ENCODE data around the gene ARMC2.
A peak's percentile ranks its signal among the peaks of the same experiment; 100 is the strongest.

ARMC2 gene

DNA sequence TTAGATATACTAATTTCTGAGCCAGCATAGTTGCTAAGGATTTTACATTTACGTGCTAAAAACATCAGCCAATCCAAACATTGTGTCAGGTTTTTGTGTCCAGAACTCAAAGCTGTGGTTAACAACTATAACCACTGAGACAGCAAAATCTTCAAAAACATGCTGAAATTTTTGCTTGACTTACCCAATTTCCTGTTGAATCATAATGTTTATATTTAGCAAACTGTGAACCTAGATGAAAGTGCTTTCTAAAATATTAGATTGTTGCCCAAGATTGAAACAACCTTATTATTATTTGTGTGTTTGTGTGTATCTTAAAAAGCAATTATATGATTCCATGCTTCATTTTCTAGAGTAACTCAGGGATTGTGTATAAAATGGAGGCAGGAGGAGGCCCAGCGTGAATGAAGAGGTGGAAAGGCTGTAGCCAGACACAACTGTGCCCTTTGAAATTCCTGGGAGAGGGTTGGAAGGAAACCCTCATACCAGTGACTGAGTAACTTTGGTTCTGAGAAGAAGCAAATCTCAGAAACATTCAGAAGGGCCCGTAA lies 48.0 kb downstream of the ARMC2 start:
- no peak overlapping the region for H3K4me3 ChIP-seq (ENCODE audit: insufficient read length, low read depth)
- no peaks in the 10 kb centered on the region for H3K9me3 ChIP-seq (ENCODE audit: insufficient read depth, low read length)
- DNase-seq (ENCODE audit: low read depth, low spot score) = no peak
- no peaks in the 10 kb centered on the region for H3K27me3 ChIP-seq (ENCODE audit: insufficient read depth, insufficient read length)
- TF ChIP-seq ZNF274 (IDR thresholded peaks at IDR 0.05; ENCODE audit: low read depth, low read length) (no peak), SUZ12 (IDR thresholded peaks at IDR 0.05; ENCODE audit: extremely low read depth, insufficient read depth, insufficient read length) (no peak), YY1 (IDR thresholded peaks at IDR 0.05; ENCODE audit: insufficient read depth, insufficient read length) (no peak)
- H3K4me1 ChIP-seq (ENCODE audit: insufficient read depth, insufficient read length) = no peaks in the 10 kb centered on the region
- H3K36me3 ChIP-seq (ENCODE audit: insufficient read depth, insufficient read length, low read length) = no peaks in the 10 kb centered on the region
- H3K9ac ChIP-seq (ENCODE audit: insufficient read length, low read depth) = no peak overlapping the region

DNA sequence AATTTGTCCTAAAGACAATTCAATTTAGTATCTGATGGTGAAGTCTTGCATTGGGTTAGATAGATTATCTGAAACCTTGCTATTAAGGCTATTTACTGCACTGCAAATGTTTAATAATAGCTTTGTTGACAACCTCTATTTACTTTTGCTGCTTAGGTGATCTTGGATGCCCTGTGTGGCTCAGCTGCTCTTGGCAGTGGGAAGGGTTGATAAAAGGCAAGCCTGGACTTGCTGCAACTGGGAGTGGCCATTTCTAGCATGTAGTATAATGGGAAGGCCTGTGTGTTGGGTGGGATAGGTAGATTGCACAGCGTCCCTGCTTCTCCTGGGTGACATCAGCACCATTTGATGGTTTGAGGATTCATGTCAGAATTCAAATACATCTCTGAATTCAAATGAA lies 49.1 kb downstream of the ARMC2 start:
- H3K9me3 ChIP-seq (ENCODE audit: insufficient read depth, low read length) = no peaks in the 10 kb centered on the region
- no peak overlapping the region for H3K4me3 ChIP-seq (ENCODE audit: insufficient read length, low read depth)
- no peak overlapping the region for H3K9ac ChIP-seq (ENCODE audit: insufficient read length, low read depth)
- TF ChIP-seq ZNF274 (IDR thresholded peaks at IDR 0.05; ENCODE audit: low read depth, low read length) (no peak), SUZ12 (IDR thresholded peaks at IDR 0.05; ENCODE audit: extremely low read depth, insufficient read depth, insufficient read length) (no peak), YY1 (IDR thresholded peaks at IDR 0.05; ENCODE audit: insufficient read depth, insufficient read length) (no peak)
- H3K27me3 ChIP-seq (ENCODE audit: insufficient read depth, insufficient read length) = no peaks in the 10 kb centered on the region
- H3K4me1 ChIP-seq (ENCODE audit: insufficient read depth, insufficient read length) = no peaks in the 10 kb centered on the region
- no peaks in the 10 kb centered on the region for H3K36me3 ChIP-seq (ENCODE audit: insufficient read depth, insufficient read length, low read length)
- no peak for DNase-seq (ENCODE audit: low read depth, low spot score)

DNA sequence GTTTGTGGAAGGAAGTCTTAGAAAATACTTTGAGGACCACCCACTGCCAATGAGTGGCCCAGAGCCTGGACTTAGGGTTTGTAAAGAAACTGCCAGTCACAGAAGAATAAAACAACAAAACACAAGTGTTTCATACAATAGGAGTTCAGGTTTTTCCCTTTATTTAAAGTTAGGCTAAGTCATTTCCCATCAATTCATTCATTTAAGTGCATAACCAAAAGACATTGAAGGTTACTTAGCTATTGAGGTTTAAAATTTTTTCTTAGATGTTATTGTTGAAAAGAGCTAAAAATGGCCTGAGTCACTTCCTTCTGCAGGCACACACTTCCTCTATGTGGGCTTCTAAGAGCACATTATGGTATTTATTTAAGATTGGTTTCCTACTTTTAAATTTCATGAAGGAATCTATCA lies 54.2 kb downstream of the ARMC2 start:
- H3K27me3 ChIP-seq (ENCODE audit: insufficient read depth, insufficient read length) = no peaks in the 10 kb centered on the region
- DNase-seq (ENCODE audit: low read depth, low spot score) = no peak
- no peak for TF ChIP-seq ZNF274 (IDR thresholded peaks at IDR 0.05; ENCODE audit: low read depth, low read length)
- no peak for TF ChIP-seq SUZ12 (IDR thresholded peaks at IDR 0.05; ENCODE audit: extremely low read depth, insufficient read depth, insufficient read length)
- TF ChIP-seq YY1 (IDR thresholded peaks at IDR 0.05; ENCODE audit: insufficient read depth, insufficient read length) = no peak
- H3K9ac ChIP-seq (ENCODE audit: insufficient read length, low read depth) = no peak overlapping the region
- H3K9me3 ChIP-seq (ENCODE audit: insufficient read depth, low read length) = no peaks in the 10 kb centered on the region
- H3K4me3 ChIP-seq (ENCODE audit: insufficient read length, low read depth) = no peak overlapping the region
- H3K4me1 ChIP-seq (ENCODE audit: insufficient read depth, insufficient read length) = no peaks in the 10 kb centered on the region
- no peaks in the 10 kb centered on the region for H3K36me3 ChIP-seq (ENCODE audit: insufficient read depth, insufficient read length, low read length)

DNA sequence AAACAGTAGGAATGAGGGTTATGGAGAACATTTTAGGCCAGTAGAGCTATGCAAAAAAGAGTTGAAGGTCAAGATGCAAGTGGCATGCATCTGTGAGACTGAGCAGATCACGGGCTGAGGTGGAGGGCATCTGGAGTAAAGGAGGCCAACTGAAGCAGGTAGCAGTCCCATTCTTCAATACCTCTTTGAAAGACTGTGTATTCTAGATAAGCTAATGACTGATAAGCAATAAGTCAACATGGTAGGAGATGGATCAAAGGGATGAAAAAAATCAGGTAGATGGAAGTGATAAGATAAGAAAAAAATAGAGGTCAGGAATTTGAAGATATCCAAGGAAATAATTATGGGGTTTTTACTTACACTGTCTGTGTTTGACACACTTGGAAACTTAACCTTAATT lies 55.6 kb downstream of the ARMC2 start:
- TF ChIP-seq ZNF274 (IDR thresholded peaks at IDR 0.05; ENCODE audit: low read depth, low read length) (no peak), SUZ12 (IDR thresholded peaks at IDR 0.05; ENCODE audit: extremely low read depth, insufficient read depth, insufficient read length) (no peak), YY1 (IDR thresholded peaks at IDR 0.05; ENCODE audit: insufficient read depth, insufficient read length) (no peak)
- no peaks in the 10 kb centered on the region for H3K4me1 ChIP-seq (ENCODE audit: insufficient read depth, insufficient read length)

DNA sequence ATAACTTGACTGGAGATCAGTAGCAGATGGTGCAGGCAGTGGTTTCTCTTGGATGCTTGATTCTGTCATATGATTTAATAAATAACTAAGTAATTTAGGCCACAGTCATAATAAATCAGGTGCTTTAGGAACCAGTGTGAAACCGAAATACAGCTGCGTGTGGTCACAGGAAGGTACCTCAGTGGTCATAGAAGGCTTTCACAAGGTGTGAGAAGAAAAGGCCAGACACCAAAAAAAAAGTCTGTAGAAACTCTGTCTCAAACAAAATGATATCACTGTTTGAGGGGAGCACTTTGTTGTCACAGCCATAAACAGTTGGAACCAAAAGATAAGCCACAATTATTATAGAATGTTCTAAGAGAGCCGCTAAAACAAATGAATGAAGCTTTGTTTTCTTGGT lies 56.5 kb downstream of the ARMC2 start:
- Histone ChIP-seq H3K4me3 (ENCODE audit: insufficient read length, low read depth) (no peak overlapping the region), H3K9me3 (ENCODE audit: insufficient read depth, low read length) (no peaks in the 10 kb centered on the region), H3K4me1 (ENCODE audit: insufficient read depth, insufficient read length) (no peaks in the 10 kb centered on the region), H3K36me3 (ENCODE audit: insufficient read depth, insufficient read length, low read length) (no peaks in the 10 kb centered on the region), H3K27me3 (ENCODE audit: insufficient read depth, insufficient read length) (no peaks in the 10 kb centered on the region), H3K9ac (ENCODE audit: insufficient read length, low read depth) (no peak overlapping the region)
- DNase-seq (ENCODE audit: low read depth, low spot score) = no peak
- TF ChIP-seq ZNF274 (IDR thresholded peaks at IDR 0.05; ENCODE audit: low read depth, low read length) = no peak
- TF ChIP-seq YY1 (IDR thresholded peaks at IDR 0.05; ENCODE audit: insufficient read depth, insufficient read length) = no peak
- no peak for TF ChIP-seq SUZ12 (IDR thresholded peaks at IDR 0.05; ENCODE audit: extremely low read depth, insufficient read depth, insufficient read length)

More for the DNA sequence above, 55.6 kb downstream of the ARMC2 start:
- H3K9me3 ChIP-seq (ENCODE audit: insufficient read depth, low read length) = no peaks in the 10 kb centered on the region
- no peak for DNase-seq (ENCODE audit: low read depth, low spot score)
- H3K9ac ChIP-seq (ENCODE audit: insufficient read length, low read depth) = no peak overlapping the region
- no peak overlapping the region for H3K4me3 ChIP-seq (ENCODE audit: insufficient read length, low read depth)
- no peaks in the 10 kb centered on the region for H3K36me3 ChIP-seq (ENCODE audit: insufficient read depth, insufficient read length, low read length)
- H3K27me3 ChIP-seq (ENCODE audit: insufficient read depth, insufficient read length) = no peaks in the 10 kb centered on the region

DNA sequence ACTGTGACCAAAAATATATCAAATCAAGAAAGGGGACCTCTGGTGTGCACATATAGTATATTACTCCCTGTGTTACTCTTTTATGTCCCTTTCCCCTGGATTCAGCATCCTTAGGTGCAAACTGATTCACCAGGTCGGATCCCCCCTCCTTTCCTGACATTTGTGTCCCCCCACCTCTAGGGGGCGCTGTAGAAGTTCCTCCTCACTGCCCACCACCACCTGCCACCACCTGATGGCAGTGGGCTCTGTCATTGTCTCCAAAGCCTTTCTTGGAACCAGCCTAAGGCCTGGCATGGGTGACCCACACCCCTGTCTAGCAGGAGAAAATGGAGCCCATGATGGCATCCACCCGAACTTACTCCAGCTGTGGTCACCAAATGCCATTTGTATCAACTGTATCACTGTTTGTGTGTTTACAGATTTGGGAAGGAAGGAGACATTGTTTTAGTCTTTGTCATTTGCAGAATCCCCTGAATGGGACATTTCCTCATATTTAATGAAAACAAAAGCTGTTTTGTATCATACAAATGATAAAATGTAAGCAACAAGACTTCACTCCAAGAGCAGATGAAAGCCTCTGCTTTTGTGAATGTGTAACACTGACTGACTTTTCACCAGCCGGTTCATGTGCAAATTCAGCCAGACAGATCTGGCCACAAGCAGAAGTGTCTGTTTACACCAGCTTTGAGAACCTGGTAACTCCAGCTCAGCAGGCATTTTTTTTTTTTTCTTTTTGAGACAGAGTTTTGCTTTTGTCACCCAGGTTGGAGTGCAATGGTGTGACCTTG lies 66.2 kb downstream of the ARMC2 start:
- TF ChIP-seq ZNF274 (IDR thresholded peaks at IDR 0.05; ENCODE audit: low read depth, low read length) (no peak), SUZ12 (IDR thresholded peaks at IDR 0.05; ENCODE audit: extremely low read depth, insufficient read depth, insufficient read length) (no peak), YY1 (IDR thresholded peaks at IDR 0.05; ENCODE audit: insufficient read depth, insufficient read length) (no peak)
- H3K27me3 ChIP-seq (ENCODE audit: insufficient read depth, insufficient read length) = peaks cover 11% of the 10 kb centered on the region
- no peaks in the 10 kb centered on the region for H3K4me1 ChIP-seq (ENCODE audit: insufficient read depth, insufficient read length)
- no peaks in the 10 kb centered on the region for H3K36me3 ChIP-seq (ENCODE audit: insufficient read depth, insufficient read length, low read length)
- H3K4me3 ChIP-seq (ENCODE audit: insufficient read length, low read depth) = no peak overlapping the region
- DNase-seq (ENCODE audit: low read depth, low spot score) = peak; percentile 15
- H3K9ac ChIP-seq (ENCODE audit: insufficient read length, low read depth) = no peak overlapping the region
- no peaks in the 10 kb centered on the region for H3K9me3 ChIP-seq (ENCODE audit: insufficient read depth, low read length)

DNA sequence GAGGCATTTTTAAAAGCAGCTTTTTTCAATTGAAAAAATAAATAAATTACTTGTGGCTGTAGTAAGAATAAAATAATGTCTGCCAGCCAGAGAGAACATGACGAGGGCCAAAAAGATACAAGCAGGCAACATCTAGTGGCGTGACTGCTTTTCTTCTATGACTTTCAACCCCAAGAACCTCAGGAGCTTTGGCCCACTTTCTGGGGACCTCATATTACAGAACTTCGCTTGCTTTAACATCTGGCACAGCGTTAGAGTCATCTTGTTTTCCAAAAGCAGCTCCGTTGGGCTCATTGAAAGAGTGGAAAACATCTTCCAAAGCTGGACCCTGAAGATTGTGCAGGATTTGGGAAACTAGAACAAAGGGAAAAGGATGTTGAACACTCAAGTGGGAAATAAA lies 67.0 kb downstream of the ARMC2 start:
- Histone ChIP-seq H3K9ac (ENCODE audit: insufficient read length, low read depth) (no peak overlapping the region), H3K9me3 (ENCODE audit: insufficient read depth, low read length) (no peaks in the 10 kb centered on the region), H3K4me1 (ENCODE audit: insufficient read depth, insufficient read length) (no peaks in the 10 kb centered on the region), H3K4me3 (ENCODE audit: insufficient read length, low read depth) (no peak overlapping the region), H3K36me3 (ENCODE audit: insufficient read depth, insufficient read length, low read length) (no peaks in the 10 kb centered on the region), H3K27me3 (ENCODE audit: insufficient read depth, insufficient read length) (peaks cover 16% of the 10 kb centered on the region)
- DNase-seq (ENCODE audit: low read depth, low spot score) = no peak
- TF ChIP-seq ZNF274 (IDR thresholded peaks at IDR 0.05; ENCODE audit: low read depth, low read length) (no peak), SUZ12 (IDR thresholded peaks at IDR 0.05; ENCODE audit: extremely low read depth, insufficient read depth, insufficient read length) (no peak), YY1 (IDR thresholded peaks at IDR 0.05; ENCODE audit: insufficient read depth, insufficient read length) (no peak)

Data from NT2/D1 (cell line).